Stimulated activated naive CD8-positive, alpha-beta T cell treated with anti-CD3 and anti-CD28 coated beads, Interleukin-15, Interleukin-2, amounts not matched to agents 100 ng/mL and 50 ng/mL, for 24 hours (primary cell): ENCODE results near the gene PTPRT.

Source experiments
- H3K27ac Mint-ChIP-seq: one replicate; pipeline ENCODE4 v1.8.0; 2021; ENCODE audit warnings: mild to moderate bottlenecking, mixed read lengths
- H3K27me3 Mint-ChIP-seq: one replicate; pipeline ENCODE4 v1.8.0; 2021; ENCODE audit warnings: mixed read lengths
- H3K36me3 Mint-ChIP-seq: one replicate; pipeline ENCODE4 v1.8.0; 2021; ENCODE audit warnings: low read depth, mixed read lengths
- H3K4me1 Mint-ChIP-seq: one replicate; pipeline ENCODE4 v1.8.0; 2021; ENCODE audit warnings: low read depth, mixed read lengths
- H3K4me3 Mint-ChIP-seq: one replicate; pipeline ENCODE4 v1.8.0; 2021; ENCODE audit warnings: mild to moderate bottlenecking, mixed read lengths
- H3K9me3 Mint-ChIP-seq: one replicate; pipeline ENCODE4 v1.8.0; 2021; ENCODE audit warnings: mixed read lengths

The PTPRT gene

DNA sequence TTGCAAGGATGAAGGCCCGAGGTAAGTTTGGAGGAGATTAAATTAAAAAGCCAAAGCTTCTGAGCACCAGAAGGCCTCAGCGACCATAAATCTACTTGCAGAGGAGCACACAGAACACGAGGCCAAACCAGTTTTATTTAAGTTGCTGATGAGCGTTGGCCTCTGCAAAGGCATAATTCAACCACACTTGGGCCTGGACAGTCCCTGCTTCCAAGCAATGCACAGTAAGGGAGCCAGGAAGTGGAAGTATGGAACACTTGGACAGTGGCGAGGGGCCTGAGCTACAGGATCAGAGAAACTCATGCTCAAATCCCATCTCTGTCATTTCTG is 92.8 kb downstream of the PTPRT start:
- Mint-ChIP-seq H3K9me3 (peaks cover 27% of the 10 kb centered on the region), H3K27me3 (peaks cover 4% of the 10 kb centered on the region), H3K36me3 (no peaks in the 10 kb centered on the region), H3K4me3 (no peak overlapping the region), H3K4me1 (no peaks in the 10 kb centered on the region), H3K27ac (no peak overlapping the region)

DNA sequence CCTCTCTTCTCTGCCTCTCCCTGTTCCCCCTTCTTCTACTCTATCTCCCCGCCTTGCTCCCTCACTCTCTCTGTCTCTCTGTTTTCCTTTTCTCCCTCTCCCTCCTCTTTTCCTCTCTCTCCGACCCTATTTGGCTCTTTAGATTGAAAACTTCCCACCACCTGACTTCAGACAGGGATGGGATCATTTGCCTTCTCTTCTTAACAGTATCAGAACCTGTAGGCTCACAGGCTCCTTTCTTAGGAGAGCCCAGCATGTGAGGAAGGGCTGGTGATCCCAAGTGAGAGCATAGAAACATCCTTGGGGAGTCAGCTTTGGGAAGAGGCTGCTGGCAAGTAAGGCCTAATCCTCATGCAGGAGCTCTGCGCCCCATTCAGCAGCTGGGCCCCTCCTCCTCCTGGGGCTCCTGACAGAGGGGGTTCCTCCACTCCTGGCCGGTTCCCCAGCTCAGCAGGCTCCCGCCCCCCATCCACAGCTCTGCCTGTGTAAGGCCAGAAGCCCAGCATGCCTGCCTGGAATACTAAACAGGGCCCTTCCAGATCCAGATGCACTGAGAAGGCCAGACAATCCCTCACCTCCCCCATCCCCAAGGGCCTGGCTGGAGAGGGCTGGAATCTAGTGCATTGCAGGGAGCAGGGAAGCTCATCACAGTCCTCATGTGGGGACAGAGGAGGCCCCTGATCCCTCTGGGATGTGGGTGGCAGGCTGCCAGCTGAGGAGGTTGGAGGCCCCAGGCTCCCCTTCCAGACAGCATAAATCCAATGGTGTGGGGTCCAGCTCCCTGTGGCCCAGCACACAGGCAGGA is 93.4 kb downstream of the PTPRT start:
- Mint-ChIP-seq H3K4me1 (no peaks in the 10 kb centered on the region), H3K36me3 (no peaks in the 10 kb centered on the region), H3K27ac (no peak overlapping the region), H3K4me3 (no peak overlapping the region), H3K9me3 (peaks cover 25% of the 10 kb centered on the region), H3K27me3 (peaks cover 4% of the 10 kb centered on the region)

DNA sequence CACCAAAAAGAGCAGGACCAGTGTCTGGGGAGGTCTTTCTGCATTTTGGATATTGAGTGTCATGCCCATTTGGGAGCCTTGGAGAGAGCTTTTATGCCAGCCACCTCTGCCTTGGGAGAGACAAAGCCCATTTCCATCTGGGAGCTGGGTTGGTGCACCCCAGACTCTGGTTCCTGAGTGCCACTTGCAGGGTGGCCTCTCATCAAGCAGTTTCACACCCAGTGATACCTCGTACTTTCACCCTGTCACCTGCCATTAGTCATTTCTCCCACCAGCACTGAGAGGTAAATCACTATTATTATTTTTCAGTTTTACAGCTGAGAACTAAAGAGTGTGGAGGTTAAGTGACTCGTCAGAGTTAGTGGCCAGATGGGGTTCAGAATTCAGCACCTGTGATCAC is 94.7 kb downstream of the PTPRT start:
- H3K27ac Mint-ChIP-seq = no peak overlapping the region
- H3K27me3 Mint-ChIP-seq = peaks cover 4% of the 10 kb centered on the region
- H3K9me3 Mint-ChIP-seq = peaks cover 24% of the 10 kb centered on the region
- no peaks in the 10 kb centered on the region for H3K36me3 Mint-ChIP-seq
- H3K4me1 Mint-ChIP-seq = no peaks in the 10 kb centered on the region
- no peak overlapping the region for H3K4me3 Mint-ChIP-seq

DNA sequence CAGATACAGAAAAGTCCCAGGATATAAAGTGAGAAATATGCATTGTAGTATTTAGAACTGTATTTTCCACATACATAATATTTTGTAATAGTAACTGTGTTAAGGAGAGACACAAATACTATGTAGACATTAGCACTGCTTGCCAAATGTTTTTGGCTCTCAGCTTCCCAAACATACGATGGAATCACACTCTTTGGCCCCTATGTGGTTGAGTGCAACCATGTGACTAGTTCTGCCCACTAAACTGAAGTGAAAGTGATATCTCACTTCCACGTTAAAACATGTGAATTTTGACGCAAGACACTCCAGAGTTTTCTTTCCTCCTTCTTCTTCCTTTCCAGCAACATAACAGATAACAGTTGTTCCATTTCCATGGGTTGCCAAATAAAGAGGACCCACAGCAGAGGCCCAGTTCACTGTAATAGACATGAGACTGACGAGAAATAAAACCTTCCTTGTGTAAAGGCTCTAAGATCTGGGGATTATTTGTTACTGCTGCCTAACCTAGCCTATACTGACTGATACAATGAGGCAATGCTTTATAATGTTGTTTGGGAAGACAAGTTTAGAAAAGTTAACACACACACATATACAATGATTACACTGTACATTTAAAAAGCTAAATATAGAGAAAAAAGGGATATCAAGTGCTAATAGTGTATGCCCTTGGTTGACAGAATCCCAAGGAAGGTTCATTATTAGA is 97.2 kb downstream of the PTPRT start:
- no peak overlapping the region for H3K27ac Mint-ChIP-seq
- no peaks in the 10 kb centered on the region for H3K27me3 Mint-ChIP-seq
- no peak overlapping the region for H3K4me3 Mint-ChIP-seq
- no peaks in the 10 kb centered on the region for H3K36me3 Mint-ChIP-seq
- peaks cover 24% of the 10 kb centered on the region for H3K9me3 Mint-ChIP-seq
- H3K4me1 Mint-ChIP-seq = no peaks in the 10 kb centered on the region

DNA sequence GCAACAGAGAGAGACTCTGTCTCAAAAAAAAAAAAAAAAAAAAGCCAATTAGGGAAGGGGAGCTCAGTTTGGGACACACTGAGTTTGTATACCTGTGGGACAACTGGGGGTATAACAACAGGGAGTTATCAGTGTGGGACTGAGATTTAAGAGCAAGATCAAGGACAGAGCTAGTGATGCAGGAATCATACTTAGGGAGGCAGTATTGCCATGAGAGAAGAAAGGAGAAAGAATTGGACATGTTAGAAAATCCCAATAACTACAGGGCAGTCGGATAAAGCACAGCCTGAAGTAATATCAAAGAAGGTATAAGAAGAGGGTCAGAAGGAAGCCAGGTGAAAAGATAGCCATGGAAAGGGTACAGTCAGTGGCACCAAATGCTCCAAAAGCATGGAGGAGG is 121.2 kb downstream of the PTPRT start:
- H3K27me3 Mint-ChIP-seq = no peaks in the 10 kb centered on the region
- H3K4me3 Mint-ChIP-seq = no peak overlapping the region
- H3K4me1 Mint-ChIP-seq = no peaks in the 10 kb centered on the region

DNA sequence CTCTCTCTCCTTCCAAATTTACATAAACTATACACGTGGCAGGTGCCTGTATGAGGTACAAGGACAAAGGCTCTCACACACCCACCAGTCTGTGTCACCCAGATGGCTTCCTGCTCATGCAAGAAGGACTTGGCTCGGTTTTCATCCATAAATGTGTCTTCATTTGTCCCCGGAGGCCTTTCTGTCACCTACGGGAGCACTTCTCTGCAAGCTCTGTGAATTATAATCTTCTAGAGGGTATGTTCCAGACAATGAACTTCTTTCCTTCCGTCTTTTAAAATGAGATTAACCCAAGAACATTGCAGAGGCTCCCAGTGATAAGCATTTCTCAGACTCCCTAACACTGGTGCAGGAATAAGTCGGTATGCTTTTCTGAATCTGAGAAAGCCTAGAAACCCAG is 123.6 kb downstream of the PTPRT start:
- Mint-ChIP-seq H3K4me1 (no peaks in the 10 kb centered on the region), H3K4me3 (no peak overlapping the region), H3K36me3 (no peaks in the 10 kb centered on the region), H3K27me3 (no peaks in the 10 kb centered on the region), H3K27ac (no peak overlapping the region), H3K9me3 (peaks cover 5% of the 10 kb centered on the region)

More for the DNA sequence above, 121.2 kb downstream of the PTPRT start:
- Mint-ChIP-seq H3K27ac (no peak overlapping the region), H3K36me3 (no peaks in the 10 kb centered on the region), H3K9me3 (peaks cover 5% of the 10 kb centered on the region)

DNA sequence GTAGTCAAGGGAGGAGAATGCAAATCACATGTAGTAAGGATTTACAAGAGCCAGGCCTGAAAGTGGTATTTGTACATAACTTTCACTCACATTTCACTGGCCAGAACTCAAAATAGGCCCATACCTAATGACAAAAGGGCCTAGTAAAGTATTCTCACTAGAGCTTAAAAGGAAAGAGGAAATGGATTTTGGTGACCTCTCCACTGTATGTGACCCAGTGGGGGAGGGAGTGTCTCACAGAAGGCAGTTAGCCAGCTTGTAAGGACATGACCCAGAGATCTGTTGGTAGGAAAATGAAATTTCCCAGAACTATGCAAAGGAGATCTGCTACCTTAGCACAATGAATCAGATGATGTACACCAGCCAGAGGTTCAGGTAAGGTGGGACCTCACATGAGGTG is 124.4 kb downstream of the PTPRT start:
- H3K27ac Mint-ChIP-seq = no peak overlapping the region
- H3K27me3 Mint-ChIP-seq = no peaks in the 10 kb centered on the region
- peaks cover 5% of the 10 kb centered on the region for H3K9me3 Mint-ChIP-seq
- H3K4me1 Mint-ChIP-seq = no peaks in the 10 kb centered on the region
- no peak overlapping the region for H3K4me3 Mint-ChIP-seq
- H3K36me3 Mint-ChIP-seq = no peaks in the 10 kb centered on the region

DNA sequence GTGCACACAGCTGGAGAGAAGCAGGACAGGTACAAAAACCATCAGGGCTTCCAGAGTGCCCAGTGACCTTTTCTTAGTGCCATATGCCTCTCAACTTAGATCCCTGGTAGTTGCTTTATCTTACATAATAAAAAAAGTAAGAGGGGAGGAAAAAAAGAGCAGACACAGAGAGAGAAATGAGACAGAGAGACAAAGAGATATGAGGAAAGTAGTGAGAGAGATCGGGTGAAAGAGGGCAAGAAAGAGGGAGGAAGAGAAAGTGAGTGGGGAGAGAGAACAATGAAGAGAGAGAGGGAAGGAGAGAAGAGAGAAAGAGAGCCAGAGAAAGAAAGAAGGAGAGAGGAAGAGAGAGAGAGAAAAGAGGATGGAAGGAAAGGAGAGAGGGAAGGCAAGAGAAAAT is 131.6 kb downstream of the PTPRT start:
- no peaks in the 10 kb centered on the region for H3K4me1 Mint-ChIP-seq
- no peaks in the 10 kb centered on the region for H3K9me3 Mint-ChIP-seq
- no peak overlapping the region for H3K4me3 Mint-ChIP-seq
- no peaks in the 10 kb centered on the region for H3K27me3 Mint-ChIP-seq
- H3K36me3 Mint-ChIP-seq = no peaks in the 10 kb centered on the region
- H3K27ac Mint-ChIP-seq = peak overlapping the region; percentile 12

DNA sequence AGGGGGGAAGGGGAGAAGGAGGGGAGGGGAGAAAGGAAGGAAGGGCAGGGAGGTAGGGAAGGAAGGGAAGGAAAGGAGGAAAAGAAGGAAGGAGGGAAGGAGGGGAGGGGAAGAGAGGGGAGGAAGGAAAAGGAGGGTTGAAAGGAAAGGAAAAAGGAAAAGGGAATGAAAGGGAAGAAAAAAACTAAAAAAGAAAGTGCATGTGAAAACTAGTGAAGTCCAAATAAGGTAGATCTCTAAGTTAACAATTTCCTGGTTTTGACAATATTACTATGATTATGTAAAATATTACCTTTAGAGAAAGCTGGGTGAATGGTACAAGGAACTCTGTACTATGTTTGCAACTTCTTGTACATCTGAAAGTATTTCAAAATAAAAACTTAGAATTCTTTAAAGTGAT is 132.4 kb downstream of the PTPRT start:
- H3K9me3 Mint-ChIP-seq = no peaks in the 10 kb centered on the region
- H3K27ac Mint-ChIP-seq = no peak overlapping the region
- no peaks in the 10 kb centered on the region for H3K27me3 Mint-ChIP-seq
- H3K4me1 Mint-ChIP-seq = no peaks in the 10 kb centered on the region
- H3K4me3 Mint-ChIP-seq = no peak overlapping the region
- no peaks in the 10 kb centered on the region for H3K36me3 Mint-ChIP-seq

DNA sequence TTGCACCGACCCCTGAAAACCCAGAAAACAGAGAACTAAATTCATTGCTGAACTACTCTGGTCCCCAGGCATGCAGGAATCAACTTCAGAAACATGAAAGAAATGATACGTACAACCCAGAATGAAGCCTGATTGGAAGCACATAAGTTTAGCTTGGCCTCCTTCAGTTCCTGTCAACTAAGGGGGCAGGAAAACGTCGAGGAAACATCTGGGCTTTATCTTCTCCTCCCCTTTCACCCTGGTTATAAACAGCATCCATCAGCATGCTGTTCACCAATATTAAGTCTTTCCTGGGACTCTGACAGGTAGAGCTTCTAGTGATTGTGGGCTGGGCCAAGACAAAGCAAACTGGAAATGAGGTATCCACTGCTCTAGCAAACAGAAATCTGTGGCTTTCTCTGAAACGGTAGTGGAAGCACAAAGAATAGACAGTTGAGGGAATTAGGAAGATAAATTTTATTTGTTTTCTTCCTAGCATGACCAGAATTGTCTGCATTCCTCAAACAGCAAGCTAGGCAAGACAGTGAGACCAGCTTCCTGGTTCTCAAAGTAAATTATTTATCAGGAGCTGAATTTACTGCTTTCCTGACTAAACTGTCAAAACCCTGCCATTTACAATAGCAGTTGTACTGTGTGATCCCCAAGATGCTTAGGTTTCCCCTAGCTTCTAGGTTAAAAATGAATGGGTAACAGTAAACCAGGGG is 134.4 kb downstream of the PTPRT start:
- Mint-ChIP-seq H3K9me3 (no peaks in the 10 kb centered on the region), H3K27me3 (no peaks in the 10 kb centered on the region), H3K4me1 (no peaks in the 10 kb centered on the region), H3K36me3 (no peaks in the 10 kb centered on the region), H3K27ac (no peak overlapping the region), H3K4me3 (no peak overlapping the region)

DNA sequence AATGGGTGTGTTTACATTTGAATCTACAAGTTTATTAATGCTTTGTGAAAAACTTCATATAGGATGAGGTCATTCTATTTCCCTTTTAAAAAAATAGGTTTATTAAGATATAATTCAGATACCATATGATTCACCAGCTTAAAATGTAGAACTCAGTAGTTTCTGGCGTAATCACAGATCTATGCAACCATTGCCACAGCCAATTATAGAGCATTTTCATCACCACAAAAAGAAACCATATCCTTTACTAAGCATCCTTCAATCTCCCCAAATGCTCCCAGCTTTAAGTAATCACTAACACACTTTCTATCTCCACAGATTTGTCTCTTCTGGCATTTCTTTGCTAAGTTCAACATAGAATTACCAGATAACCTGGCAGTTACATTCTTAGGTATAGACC is 137.2 kb downstream of the PTPRT start:
- Mint-ChIP-seq H3K9me3 (no peaks in the 10 kb centered on the region), H3K36me3 (no peaks in the 10 kb centered on the region)

DNA sequence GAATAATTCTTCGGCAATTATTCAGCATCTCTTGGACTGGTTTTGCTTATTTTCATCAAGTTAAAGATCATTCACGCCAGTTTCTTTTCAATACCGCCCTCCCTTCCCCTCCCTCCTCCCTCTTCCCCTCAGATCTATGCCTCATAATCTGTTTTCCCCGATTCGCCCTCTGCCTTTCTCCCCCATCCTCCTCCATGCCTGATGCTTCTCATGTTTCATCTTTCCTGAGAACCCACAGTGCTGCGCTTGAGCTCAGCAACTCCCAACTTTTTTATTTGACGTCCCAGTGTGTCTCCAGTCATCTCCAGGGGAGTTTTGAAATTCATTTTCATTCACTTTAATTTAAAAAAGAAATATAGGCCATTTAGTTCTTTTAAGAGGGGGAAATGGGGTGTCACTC is 142.7 kb downstream of the PTPRT start:
- no peaks in the 10 kb centered on the region for H3K27me3 Mint-ChIP-seq
- H3K4me1 Mint-ChIP-seq = no peaks in the 10 kb centered on the region
- no peak overlapping the region for H3K27ac Mint-ChIP-seq
- peaks cover 7% of the 10 kb centered on the region for H3K9me3 Mint-ChIP-seq
- no peak overlapping the region for H3K4me3 Mint-ChIP-seq
- no peaks in the 10 kb centered on the region for H3K36me3 Mint-ChIP-seq

More for the DNA sequence above, 137.2 kb downstream of the PTPRT start:
- H3K27me3 Mint-ChIP-seq = no peaks in the 10 kb centered on the region
- no peak overlapping the region for H3K27ac Mint-ChIP-seq
- H3K4me3 Mint-ChIP-seq = no peak overlapping the region
- H3K4me1 Mint-ChIP-seq = no peaks in the 10 kb centered on the region

DNA sequence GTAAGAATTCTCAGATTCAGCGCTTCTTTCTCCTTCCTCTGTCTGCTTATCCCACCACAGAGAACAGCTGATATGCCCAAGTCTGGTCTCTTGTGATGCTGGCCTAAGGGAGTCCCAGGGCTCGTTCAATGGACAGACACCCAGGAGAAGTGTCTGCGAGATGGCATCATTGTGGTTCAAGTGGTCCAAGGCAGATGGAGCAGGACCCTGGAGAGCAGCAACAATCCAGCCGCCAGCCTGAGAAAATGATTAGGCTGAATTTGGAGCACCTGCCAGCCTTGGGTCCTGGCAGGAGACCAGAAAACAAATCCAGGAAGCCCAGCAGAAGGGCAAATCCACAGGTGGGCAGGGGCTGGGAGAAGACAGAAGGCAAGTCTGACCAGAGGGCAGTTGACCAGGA is 145.8 kb downstream of the PTPRT start:
- Mint-ChIP-seq H3K27ac (no peak overlapping the region), H3K36me3 (no peaks in the 10 kb centered on the region), H3K9me3 (peaks cover 16% of the 10 kb centered on the region), H3K27me3 (no peaks in the 10 kb centered on the region), H3K4me3 (no peak overlapping the region), H3K4me1 (no peaks in the 10 kb centered on the region)

DNA sequence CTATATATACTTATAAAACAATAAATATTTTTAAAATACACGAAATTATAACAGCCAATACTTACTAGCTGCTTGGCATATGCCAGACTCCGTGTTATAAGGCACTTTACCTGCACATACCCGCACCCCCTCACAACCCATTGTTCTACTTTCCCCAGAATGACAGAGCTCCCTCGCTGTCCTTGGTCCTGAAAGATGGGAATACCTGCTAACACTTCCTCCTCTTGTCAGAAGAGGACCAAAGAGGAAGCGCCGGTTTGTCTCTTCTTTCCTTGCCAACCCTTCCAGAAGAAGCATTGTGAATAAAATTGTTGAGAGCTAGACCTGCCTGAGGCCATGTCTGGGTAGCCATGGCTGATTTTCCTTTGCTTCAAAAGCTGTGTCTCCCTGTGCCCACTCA is 149.3 kb downstream of the PTPRT start:
- no peak overlapping the region for H3K4me3 Mint-ChIP-seq
- H3K9me3 Mint-ChIP-seq = peaks cover 12% of the 10 kb centered on the region
- no peaks in the 10 kb centered on the region for H3K27me3 Mint-ChIP-seq
- H3K4me1 Mint-ChIP-seq = no peaks in the 10 kb centered on the region
- H3K27ac Mint-ChIP-seq = no peak overlapping the region
- no peaks in the 10 kb centered on the region for H3K36me3 Mint-ChIP-seq

DNA sequence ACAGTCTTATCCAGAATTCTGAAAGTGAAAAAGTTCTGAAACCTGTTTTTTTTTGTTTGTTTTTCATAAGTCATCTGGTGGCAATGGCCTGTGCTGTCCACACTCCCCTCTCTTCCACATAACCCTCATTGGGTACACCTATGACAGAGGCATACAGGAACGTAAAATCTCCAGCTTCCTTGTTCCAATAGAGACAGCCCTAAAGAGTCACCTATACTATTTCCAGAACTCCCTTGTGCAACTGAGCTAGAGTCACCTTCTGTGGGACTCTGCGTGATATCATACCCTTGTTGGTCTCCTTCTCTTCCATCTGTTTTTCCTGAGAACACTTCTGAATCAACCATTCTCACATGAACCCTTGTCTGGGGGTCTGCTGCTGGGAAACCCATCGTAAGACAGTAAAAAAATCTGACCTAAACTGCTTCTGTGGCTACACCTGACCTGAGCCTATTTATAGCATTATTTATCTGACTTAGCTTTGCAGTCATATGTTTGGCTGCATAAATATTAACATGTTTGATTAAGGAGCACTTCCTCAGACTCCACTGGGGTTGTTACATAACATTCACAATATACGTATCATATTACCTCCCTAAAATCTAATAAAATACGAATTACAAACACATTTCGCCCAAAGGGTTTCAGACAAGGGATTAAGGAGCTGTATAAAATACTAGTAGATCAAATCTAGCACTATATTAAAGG is 151.9 kb downstream of the PTPRT start:
- Mint-ChIP-seq H3K9me3 (peaks cover 11% of the 10 kb centered on the region), H3K4me3 (no peak overlapping the region), H3K36me3 (no peaks in the 10 kb centered on the region), H3K4me1 (no peaks in the 10 kb centered on the region), H3K27me3 (no peaks in the 10 kb centered on the region), H3K27ac (no peak overlapping the region)
